GM18907 (cell line): ENCODE results near the gene SESN2.

Source experiments
- ATAC-seq: cut with Tn5 transposase; IDR thresholded peaks from one replicate; pipeline ENCODE4 v1.9.1; 2021; ENCODE audit warnings: mild to moderate bottlenecking, moderate library complexity; ENCODE audit not compliant: unreplicated experiment

Gene SESN2

DNA sequence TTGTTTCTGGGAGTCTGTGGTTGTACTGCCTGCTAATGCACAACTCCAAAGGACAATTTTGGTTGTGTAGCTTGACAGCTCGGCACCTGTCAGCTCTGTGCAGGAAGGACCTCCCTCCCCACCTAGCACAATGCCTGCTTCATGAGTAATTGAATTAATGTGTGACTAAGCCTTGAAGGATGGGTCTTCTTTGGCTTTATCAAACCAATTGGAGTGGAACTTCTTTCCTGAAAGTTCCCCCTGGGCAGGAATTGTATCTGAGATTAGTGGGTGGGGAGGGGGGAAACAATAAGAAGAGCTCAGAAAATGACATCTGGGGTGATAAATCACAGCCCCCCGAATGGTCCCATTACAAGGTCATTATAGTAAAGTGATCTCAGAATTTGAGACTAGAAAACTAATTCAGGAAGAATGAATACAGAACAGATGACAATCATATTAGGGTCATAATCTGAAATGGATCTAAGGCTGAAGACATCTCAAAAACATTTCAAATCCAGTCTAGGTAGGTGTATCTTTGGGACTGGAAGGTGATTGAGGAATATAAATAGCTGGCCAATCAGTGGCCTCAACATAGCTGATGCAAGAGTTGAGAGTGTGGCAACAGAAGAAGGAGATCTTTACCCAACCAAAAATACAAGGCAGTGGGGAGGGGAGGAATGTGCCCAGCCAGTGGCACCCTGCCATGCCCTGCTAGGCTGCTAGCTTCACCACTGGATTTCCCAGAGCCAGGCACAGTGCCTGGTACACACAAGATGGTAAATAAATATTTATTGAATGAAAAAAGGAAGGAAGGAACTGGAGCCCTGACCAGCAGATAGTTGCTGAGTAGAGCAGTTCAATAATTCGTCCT is 10.1 kb upstream of the SESN2 start:
- ATAC-seq, result no peak

DNA sequence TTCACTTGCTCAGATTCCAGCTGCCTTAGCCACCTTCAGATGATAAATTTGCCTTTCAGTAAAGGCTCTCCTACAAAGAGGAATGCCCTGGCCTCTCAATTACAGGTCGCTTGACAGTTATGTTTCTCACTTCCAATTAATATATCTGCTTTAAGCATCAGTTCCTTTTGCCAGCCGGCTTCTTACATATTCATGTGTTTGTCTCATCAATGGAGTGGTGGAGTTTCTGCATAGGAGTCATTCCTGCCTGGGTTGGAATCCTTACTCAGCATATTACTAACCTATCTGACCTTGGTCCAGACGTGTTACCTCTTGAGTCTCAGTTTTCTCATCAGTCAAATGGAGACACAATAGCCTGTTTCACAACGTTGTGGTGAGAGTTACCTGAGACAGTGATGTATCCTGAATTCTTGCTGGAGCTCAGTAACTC is 9.4 kb upstream of the SESN2 start:
- ATAC-seq, result no peak

DNA sequence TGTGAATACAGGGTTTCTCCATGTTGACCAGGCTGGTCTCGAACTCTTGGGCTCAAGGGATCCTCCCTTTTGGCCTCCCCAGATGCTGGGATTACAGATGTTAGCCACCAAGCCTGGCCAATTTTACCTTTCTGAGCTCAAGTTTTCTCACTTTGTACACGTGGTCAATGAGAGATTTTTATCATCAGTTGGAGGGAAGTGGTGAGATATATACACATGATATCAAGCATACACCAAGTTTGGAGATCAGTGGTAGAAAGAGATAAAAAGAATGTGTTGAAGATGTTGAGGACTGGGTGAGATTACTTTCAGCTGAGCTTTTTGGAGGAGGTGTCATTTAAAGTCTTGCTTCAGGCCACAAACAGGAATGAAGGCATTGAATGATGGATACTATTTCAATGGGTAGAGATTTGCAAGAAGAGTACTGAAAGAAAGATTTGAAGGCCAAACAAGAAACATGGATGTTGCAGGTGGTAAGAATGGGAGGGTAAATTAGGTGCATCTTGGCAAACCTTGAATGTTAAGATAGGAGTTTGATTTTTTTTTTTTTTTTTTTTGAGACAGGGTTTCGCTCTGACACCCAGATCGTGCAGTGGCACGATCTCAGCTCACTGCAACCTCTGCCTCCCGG is 3.0 kb upstream of the SESN2 start:
- no peak for ATAC-seq

DNA sequence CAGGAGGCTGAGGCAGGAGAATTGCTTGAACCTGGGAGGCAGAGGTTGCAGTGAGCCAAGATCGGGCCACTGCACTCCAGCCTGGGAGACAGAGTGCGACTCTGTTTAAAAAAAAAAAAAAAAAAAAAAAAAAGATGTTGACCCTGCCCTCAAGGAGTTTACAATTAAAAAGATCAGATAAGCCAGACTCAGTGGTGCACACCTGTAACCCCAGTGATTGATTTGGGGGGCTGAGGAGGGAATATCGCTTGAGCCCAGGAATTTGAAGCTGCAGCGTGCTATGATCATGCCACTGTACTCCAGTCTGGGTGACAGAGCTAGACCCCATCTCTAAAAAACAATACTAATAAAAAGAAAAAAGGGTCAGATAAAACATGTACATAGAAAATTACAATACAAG is 1.6 kb upstream of the SESN2 start:
- ATAC-seq, result no peak

DNA sequence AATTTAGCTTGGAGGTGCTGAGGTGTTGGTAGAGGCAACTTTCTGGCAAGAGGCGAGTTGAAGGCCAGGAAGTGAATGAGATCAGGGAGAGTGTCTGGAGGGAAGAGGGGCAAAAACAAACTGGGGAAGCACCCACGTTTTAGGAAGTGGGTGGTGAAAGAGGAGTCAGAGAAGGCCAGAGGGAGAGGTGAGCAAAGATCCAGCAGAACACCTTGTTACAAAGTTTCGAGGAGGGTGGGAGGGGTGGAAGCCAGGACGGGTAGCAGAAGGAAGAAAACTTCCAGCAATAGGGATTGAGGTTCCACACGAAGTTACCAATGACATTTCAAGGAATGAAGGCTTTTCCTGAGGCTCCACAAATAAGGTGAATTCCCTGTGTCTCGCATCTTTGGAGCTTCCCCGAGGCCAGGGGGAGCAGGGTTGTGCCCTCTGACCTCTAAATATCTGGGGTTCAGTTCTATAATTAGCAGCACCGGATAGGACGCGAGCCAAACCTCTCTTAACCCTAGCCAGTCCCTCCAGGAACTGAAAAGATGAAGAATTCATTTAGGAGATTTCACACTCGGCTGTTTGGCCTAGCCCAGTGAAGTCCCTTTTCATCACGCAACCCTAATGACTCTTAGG is 578 bp upstream of the SESN2 start:
- ATAC-seq, result no peak

GRCh38 chr1:28259934-28260802 is 850 bp downstream of the SESN2 start:
- no peak for ATAC-seq

DNA sequence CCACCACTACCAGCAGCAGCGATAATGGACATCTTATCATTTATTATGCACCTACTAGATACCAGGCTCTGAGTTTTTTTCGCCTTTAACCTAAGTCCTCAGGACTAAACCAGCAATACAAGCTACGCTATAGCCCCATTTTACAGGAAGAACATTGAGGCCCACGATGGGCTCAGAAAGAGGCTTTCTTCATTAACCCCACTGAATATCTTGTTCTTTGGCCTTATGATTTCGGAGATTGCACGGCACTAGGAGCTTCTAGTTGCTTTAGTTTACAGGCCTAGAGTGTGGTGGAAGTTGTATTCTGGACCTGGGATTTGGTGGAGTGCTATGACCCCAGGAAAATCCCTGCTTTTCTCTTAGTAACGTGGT is 1.5 kb downstream of the SESN2 start:
- no peak for ATAC-seq

- ATAC-seq, result no peak
Observed at GRCh38 chr1:28264897-28265296, 5.6 kb downstream of the SESN2 start.

- no peak for ATAC-seq
Observed at GRCh38 chr1:28265577-28265976, 6.3 kb downstream of the SESN2 start.

DNA sequence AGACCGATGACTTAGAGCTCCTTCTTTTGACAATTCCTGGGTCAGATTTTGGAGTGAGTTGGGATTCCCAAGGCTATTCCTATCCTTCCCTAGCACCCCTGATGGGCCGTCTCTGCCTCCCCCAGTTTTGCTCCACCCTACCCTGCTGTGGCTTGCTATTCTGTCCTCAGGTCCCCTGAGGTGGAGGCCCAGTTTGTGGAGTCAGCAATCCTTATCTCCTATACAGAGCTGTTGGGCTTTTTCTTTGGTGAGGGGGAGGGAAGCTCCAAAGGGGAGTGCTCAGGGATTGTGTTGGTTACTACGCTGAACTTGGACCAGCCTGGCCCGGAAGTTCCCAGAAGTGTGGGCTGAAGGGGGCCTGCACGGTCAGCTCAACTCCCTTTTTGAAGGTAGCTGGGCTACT is 7.6 kb downstream of the SESN2 start:
- ATAC-seq, result no peak

- ATAC-seq, result no peak
Observed at GRCh38 chr1:28267633-28268032, 8.3 kb downstream of the SESN2 start.

DNA sequence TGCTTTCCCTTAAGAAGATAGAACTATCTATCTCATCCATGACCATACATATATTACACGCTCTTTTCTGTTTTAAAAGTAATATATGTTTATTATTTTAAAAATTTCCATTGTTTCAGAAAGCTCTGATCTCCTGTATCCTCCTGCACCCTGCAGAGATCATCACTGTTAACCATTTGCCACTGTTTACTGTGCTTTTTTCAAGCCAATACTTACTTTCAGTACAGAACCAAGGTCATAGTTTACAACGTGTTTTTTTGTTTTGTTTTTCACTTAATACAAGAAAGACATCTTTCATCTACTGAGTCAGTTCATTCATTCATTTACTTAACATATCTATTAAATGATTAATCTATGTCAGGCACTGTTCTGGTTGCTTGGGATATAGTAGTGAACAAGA is 10.2 kb downstream of the SESN2 start:
- ATAC-seq, result no peak

DNA sequence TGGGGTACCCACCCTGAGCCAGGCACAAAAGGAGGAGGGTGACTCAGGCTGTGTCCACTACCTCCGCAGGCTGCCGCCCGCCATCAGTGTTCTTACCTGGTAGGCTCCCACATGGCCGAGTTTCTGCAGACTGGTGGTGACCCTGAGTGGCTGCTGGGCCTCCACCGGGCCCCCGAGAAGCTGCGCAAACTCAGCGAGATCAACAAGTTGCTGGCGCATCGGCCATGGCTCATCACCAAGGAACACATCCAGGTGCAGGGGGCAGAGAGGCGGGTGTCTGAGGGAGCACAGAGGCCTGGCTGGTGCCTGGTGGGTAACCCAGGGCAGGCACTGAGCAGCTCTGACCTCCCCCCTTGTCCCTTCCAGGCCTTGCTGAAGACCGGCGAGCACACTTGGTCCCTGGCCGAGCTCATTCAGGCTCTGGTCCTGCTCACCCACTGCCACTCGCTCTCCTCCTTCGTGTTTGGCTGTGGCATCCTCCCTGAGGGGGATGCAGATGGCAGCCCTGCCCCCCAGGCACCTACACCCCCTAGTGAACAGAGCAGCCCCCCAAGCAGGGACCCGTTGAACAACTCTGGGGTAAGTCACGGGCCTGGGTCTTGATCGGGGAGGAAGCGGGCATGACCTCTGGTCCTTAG is 13.0 kb downstream of the SESN2 start:
- no peak for ATAC-seq

- no peak for ATAC-seq
Observed at GRCh38 chr1:28273216-28273860, 14.0 kb downstream of the SESN2 start.

DNA sequence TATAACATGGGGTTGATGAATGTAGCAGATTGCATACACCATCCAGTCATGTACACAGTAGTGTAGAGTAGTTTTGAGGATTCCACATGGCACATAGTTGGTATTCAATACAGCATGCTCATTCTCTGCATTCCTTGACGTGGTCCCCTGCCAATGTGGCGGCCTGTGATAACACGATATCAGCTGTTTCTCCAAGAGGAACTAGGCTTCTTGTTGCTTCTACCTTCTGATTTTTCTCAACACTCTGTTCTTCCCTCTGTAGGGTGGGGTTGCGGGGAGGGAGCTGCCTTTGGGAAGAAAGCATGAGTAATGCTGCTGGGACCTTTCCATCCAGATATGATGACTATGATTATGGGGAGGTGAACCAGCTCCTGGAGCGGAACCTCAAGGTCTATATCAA is 19.4 kb downstream of the SESN2 start:
- no peak for ATAC-seq

DNA sequence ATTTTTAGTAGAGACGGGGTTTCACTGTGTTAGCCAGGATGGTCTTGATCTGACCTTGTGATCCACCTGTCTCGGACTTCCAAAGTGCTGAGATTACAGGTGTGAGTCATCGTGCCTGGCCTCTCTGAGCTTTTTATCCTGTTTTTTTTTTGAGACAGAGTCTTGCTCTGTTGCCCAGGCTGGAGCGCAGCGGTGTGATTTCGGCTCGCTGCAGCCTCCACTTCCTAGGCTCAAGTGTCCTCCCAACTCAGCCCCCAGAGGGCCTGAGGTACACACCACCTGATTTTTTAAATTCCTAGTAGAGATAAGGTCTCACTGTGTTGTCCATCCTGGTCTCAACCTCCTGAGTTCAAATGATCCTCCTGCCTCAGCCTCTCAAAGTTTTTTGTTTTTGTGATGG is 20.4 kb downstream of the SESN2 start:
- ATAC-seq, result no peak

DNA sequence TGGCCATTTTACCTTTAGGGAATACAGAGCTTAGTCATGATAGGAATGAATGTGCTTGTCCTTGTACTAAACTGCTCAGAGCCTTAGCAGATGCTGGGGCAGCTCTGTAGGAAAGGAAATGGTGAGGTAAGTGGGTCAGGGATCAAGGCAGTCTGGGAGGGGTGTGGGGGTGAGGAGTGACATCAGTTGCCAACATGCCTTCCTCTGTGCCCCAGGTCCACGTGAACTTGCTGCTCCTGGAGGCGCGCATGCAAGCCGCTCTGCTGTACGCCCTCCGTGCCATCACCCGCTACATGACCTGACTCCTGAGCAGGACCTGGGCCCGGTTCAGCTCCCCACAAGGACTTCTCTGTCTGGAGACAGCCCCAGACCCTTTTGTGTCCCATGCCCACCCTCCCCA is 21.2 kb downstream of the SESN2 start:
- no peak for ATAC-seq

- ATAC-seq, result no peak
Observed at GRCh38 chr1:28280977-28281381, 21.7 kb downstream of the SESN2 start.

- ATAC-seq, result no peak
Observed at GRCh38 chr1:28281608-28282425, 22.5 kb downstream of the SESN2 start.
